Measurements from ENCODE around the gene GSTM4. TPM values are rescaled to one million over a fixed set of nuclear protein-coding genes. Genes with fewer than 3 reads are reported as not detected.

GSTM4 gene
- total RNA-seq, 1 donor from 2014 or later = 4.6 TPM

DNA sequence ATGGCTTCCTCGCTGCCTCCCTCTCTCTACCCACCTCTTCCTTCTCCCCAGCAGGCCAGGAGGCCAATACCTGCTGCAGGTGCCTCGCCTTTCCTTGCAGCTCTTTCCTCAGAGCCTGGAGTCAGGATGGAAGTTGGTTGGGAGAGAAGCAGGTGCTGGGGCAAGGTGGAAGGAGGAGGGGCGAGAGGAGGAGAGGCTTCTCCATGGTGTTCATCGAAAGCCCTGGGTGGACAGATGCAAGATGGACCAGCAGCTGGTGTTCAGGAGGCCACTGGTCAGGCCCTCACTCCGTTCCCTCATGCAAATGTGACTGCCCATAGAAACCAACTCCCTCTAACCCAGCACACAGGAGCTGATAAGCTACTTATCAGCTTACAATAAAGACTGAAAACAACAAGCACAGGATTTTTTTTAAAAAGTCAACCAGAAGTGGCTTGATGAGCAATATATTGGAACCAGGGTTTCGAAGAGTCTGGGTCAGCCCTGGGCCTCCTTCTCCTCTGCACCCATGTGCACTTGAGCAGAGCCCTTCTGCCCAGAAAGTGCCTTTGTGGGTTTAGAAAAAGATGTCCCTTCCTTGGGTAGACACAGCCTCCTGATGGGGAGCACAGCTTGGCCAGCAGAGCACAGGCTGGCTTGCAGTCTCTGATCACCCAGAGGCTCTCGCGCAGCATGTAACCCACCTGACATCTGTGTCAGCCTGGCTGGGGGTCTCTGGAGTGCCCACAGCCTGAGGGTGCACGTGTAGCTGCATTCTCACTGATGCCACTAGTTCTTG lies 16.6 kb upstream of the GSTM4 start:
- no peak overlapping the region for H2AFZ ChIP-seq (ENCODE audit: low read depth, low read length)
- H3K27me3 Mint-ChIP-seq (ENCODE audit: low read depth, unreplicated experiment) = peaks cover 17% of the 10 kb centered on the region

DNA sequence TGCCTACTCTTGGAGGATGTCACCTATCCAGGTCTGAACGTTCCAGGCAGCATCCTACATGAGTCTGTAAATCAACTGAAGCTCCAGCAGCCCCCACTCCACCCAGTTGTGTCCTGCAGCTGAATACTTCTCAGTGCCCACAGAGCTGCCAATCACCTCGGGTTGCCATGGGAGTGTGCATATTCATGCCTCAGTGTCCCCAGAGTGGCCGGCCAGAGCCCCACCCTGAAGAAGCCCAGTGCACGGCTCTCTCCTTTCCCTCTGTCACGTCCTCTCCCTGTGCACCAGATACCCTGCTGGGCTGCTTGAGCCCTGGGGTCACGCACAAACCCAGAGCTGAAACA lies 16.1 kb upstream of the GSTM4 start:
- Histone ChIP-seq H3K79me2 (ENCODE audit: insufficient read depth, low read length) (no peaks in the 10 kb centered on the region), H3K4me1 (ENCODE audit: insufficient read depth, low read length) (peaks cover 12% of the 10 kb centered on the region), H4K20me1 (ENCODE audit: insufficient read depth, low read length) (no peaks in the 10 kb centered on the region), H3K27ac (ENCODE audit: low read depth, low read length) (no peak overlapping the region), H3K9me3 (ENCODE audit: insufficient read depth, low read depth, low read length) (no peaks in the 10 kb centered on the region), H2AFZ (ENCODE audit: low read depth, low read length) (no peak overlapping the region), H3K36me3 (ENCODE audit: insufficient read depth, low read length) (no peaks in the 10 kb centered on the region), H3K4me3 (ENCODE audit: insufficient read depth, low read depth, low read length) (no peak overlapping the region), H3K9ac (ENCODE audit: low read length) (no peak overlapping the region), H3K27me3 (ENCODE audit: insufficient read depth, low read length) (no peaks in the 10 kb centered on the region), H3K4me2 (ENCODE audit: low read length) (no peak overlapping the region)
- no peak for FAIRE-seq
- Mint-ChIP-seq H3K27ac (ENCODE audit: unreplicated experiment) (no peak overlapping the region), H3K4me1 (ENCODE audit: low read depth, unreplicated experiment) (peaks cover 11% of the 10 kb centered on the region), H3K9me3 (ENCODE audit: unreplicated experiment) (no peaks in the 10 kb centered on the region), H3K36me3 (ENCODE audit: low read depth, unreplicated experiment) (no peaks in the 10 kb centered on the region), H3K4me3 (ENCODE audit: unreplicated experiment) (no peak overlapping the region), H3K27me3 (ENCODE audit: low read depth, unreplicated experiment) (peaks cover 17% of the 10 kb centered on the region)
- no peak for DNase-seq (ENCODE audit: low read depth)
- TF ChIP-seq EZH2 (IDR thresholded peaks at IDR 0.05; ENCODE audit: insufficient read depth, low read length) = no peak
- TF ChIP-seq, protein P1, sequence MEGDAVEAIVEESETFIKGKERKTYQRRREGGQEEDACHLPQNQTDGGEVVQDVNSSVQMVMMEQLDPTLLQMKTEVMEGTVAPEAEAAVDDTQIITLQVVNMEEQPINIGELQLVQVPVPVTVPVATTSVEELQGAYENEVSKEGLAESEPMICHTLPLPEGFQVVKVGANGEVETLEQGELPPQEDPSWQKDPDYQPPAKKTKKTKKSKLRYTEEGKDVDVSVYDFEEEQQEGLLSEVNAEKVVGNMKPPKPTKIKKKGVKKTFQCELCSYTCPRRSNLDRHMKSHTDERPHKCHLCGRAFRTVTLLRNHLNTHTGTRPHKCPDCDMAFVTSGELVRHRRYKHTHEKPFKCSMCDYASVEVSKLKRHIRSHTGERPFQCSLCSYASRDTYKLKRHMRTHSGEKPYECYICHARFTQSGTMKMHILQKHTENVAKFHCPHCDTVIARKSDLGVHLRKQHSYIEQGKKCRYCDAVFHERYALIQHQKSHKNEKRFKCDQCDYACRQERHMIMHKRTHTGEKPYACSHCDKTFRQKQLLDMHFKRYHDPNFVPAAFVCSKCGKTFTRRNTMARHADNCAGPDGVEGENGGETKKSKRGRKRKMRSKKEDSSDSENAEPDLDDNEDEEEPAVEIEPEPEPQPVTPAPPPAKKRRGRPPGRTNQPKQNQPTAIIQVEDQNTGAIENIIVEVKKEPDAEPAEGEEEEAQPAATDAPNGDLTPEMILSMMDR (IDR thresholded peaks at IDR 0.05; ENCODE audit: insufficient read depth, low read depth, low read length) = no peak

More for the DNA sequence above, 16.6 kb upstream of the GSTM4 start:
- Mint-ChIP-seq H3K9me3 (ENCODE audit: unreplicated experiment) (no peaks in the 10 kb centered on the region), H3K27ac (ENCODE audit: unreplicated experiment) (no peak overlapping the region), H3K4me3 (ENCODE audit: unreplicated experiment) (no peak overlapping the region), H3K4me1 (ENCODE audit: low read depth, unreplicated experiment) (peaks cover 11% of the 10 kb centered on the region), H3K36me3 (ENCODE audit: low read depth, unreplicated experiment) (no peaks in the 10 kb centered on the region)
- H3K79me2 ChIP-seq (ENCODE audit: insufficient read depth, low read length) = no peaks in the 10 kb centered on the region
- no peaks in the 10 kb centered on the region for H3K36me3 ChIP-seq (ENCODE audit: insufficient read depth, low read length)
- no peaks in the 10 kb centered on the region for H4K20me1 ChIP-seq (ENCODE audit: insufficient read depth, low read length)
- H3K9ac ChIP-seq (ENCODE audit: low read length) = no peak overlapping the region
- TF ChIP-seq, protein P1 (IDR thresholded peaks at IDR 0.05; ENCODE audit: insufficient read depth, low read depth, low read length) = no peak
- TF ChIP-seq EZH2 (IDR thresholded peaks at IDR 0.05; ENCODE audit: insufficient read depth, low read length) = no peak
- H3K4me2 ChIP-seq (ENCODE audit: low read length) = no peak overlapping the region
- no peak for DNase-seq (ENCODE audit: low read depth)
- H3K9me3 ChIP-seq (ENCODE audit: insufficient read depth, low read depth, low read length) = no peaks in the 10 kb centered on the region
- H3K4me3 ChIP-seq (ENCODE audit: insufficient read depth, low read depth, low read length) = no peak overlapping the region
- no peak overlapping the region for H3K27ac ChIP-seq (ENCODE audit: low read depth, low read length)
- H3K4me1 ChIP-seq (ENCODE audit: insufficient read depth, low read length) = peaks cover 12% of the 10 kb centered on the region
- no peaks in the 10 kb centered on the region for H3K27me3 ChIP-seq (ENCODE audit: insufficient read depth, low read length)
- no peak for FAIRE-seq

GRCh38 chr1:109640285-109640865 lies 15.5 kb upstream of the GSTM4 start:
- no peak overlapping the region for H3K27ac ChIP-seq (ENCODE audit: low read depth, low read length)
- no peak overlapping the region for H3K9ac ChIP-seq (ENCODE audit: low read length)
- no peak overlapping the region for H3K4me3 ChIP-seq (ENCODE audit: insufficient read depth, low read depth, low read length)
- Mint-ChIP-seq H3K27ac (ENCODE audit: unreplicated experiment) (no peak overlapping the region), H3K4me1 (ENCODE audit: low read depth, unreplicated experiment) (peaks cover 11% of the 10 kb centered on the region), H3K4me3 (ENCODE audit: unreplicated experiment) (no peak overlapping the region), H3K9me3 (ENCODE audit: unreplicated experiment) (no peaks in the 10 kb centered on the region), H3K27me3 (ENCODE audit: low read depth, unreplicated experiment) (peaks cover 17% of the 10 kb centered on the region), H3K36me3 (ENCODE audit: low read depth, unreplicated experiment) (no peaks in the 10 kb centered on the region)
- H4K20me1 ChIP-seq (ENCODE audit: insufficient read depth, low read length) = no peaks in the 10 kb centered on the region
- peaks cover 12% of the 10 kb centered on the region for H3K4me1 ChIP-seq (ENCODE audit: insufficient read depth, low read length)
- FAIRE-seq = no peak
- TF ChIP-seq, protein P1 (IDR thresholded peaks at IDR 0.05; ENCODE audit: insufficient read depth, low read depth, low read length) = peak; percentile 80
- TF ChIP-seq EZH2 (IDR thresholded peaks at IDR 0.05; ENCODE audit: insufficient read depth, low read length) = no peak
- no peaks in the 10 kb centered on the region for H3K36me3 ChIP-seq (ENCODE audit: insufficient read depth, low read length)
- no peaks in the 10 kb centered on the region for H3K9me3 ChIP-seq (ENCODE audit: insufficient read depth, low read depth, low read length)
- no peaks in the 10 kb centered on the region for H3K79me2 ChIP-seq (ENCODE audit: insufficient read depth, low read length)
- H3K27me3 ChIP-seq (ENCODE audit: insufficient read depth, low read length) = no peaks in the 10 kb centered on the region
- peak overlapping the region; percentile 2 for H2AFZ ChIP-seq (ENCODE audit: low read depth, low read length)
- H3K4me2 ChIP-seq (ENCODE audit: low read length) = no peak overlapping the region
- no peak for DNase-seq (ENCODE audit: low read depth)

Measured in astrocyte (in vitro differentiated cells and primary cell).